Calu3 (cell line): ENCODE data around the gene SMIM20. TPM values are rescaled to one million over a fixed set of nuclear protein-coding genes. Genes with fewer than 3 reads are reported as not detected.

Source experiments
- BruUV-seq: library from RNA; stranded (reverse); fragments of 400-500 nt; replicated peaks from 2 replicates; lab custom pipeline; 2021; lab: Mats Ljungman, UMichigan
- CTCF ChIA-PET: fragments of 300-600 bp; sonication (Branson Sonifier 250); formaldehyde crosslinking; loops from one replicate; lab custom pipeline; 2022; ENCODE audit warnings: antibody characterized with exemption; lab: Charles Lee
- DNase-seq: peaks from one replicate; pipeline ENCODE4 v3.0.0; 2022
- H3K27ac Mint-ChIP-seq: one replicate; pipeline ENCODE4 v1.8.0; 2022; ENCODE audit warnings: mixed read lengths; ENCODE audit not compliant: unreplicated experiment
- H3K27me3 Mint-ChIP-seq: one replicate; pipeline ENCODE4 v1.8.0; 2022; ENCODE audit warnings: mixed read lengths; ENCODE audit not compliant: unreplicated experiment
- H3K36me3 Mint-ChIP-seq: one replicate; pipeline ENCODE4 v1.8.0; 2022; ENCODE audit warnings: mild to moderate bottlenecking, moderate library complexity, mixed read lengths; ENCODE audit not compliant: insufficient read depth, unreplicated experiment
- H3K4me1 Mint-ChIP-seq: one replicate; pipeline ENCODE4 v1.8.0; 2022; ENCODE audit warnings: mild to moderate bottlenecking, low read depth, mixed read lengths; ENCODE audit not compliant: unreplicated experiment
- H3K4me3 Mint-ChIP-seq: one replicate; pipeline ENCODE4 v1.8.0; 2022; ENCODE audit warnings: mild to moderate bottlenecking, low read depth, moderate library complexity, mixed read lengths; ENCODE audit not compliant: unreplicated experiment
- H3K9me3 Mint-ChIP-seq: one replicate; pipeline ENCODE4 v1.8.0; 2022; ENCODE audit warnings: low read depth, mixed read lengths; ENCODE audit not compliant: unreplicated experiment
- CTCF ChIP-seq: fragments of 200-600 bp; IDR thresholded peaks from one replicate; pipeline ENCODE4 v1.8.0; 2022; ENCODE audit warnings: antibody characterized with exemption; ENCODE audit not compliant: unreplicated experiment
- intact Hi-C: fragments of 100-400 bp; cut with micrococcal nuclease; formaldehyde crosslinking; loops from one replicate; pipeline ENCODE4 v1.10.0; 2022; ENCODE audit not compliant: unreplicated experiment
- total RNA-seq: library from RNA; stranded (reverse); gene quantifications from 2 replicates; pipeline ENCODE4 v1.2.3, GENCODE V29; 2022

SMIM20 gene
- total RNA-seq, 1 experiment from 2014 or later: 21.0 TPM

- DNase-seq: no peak
- Mint-ChIP-seq H3K4me3 (no peak overlapping the region), H3K27ac (no peak overlapping the region), H3K36me3 (no peaks in the 10 kb centered on the region), H3K4me1 (peaks cover 8% of the 10 kb centered on the region), H3K27me3 (peaks cover 53% of the 10 kb centered on the region), H3K9me3 (no peaks in the 10 kb centered on the region)
- CTCF ChIA-PET: no interaction called here
- no peak for TF ChIP-seq CTCF
- intact Hi-C loops: no loop called here
- no TSS peak for BruUV-seq
These were observed 35.2 kb downstream of the SMIM20 start for GRCh38 chr4:25949173-25949748.

- TF ChIP-seq CTCF: no peak
- intact Hi-C loops: no loop called here
- Mint-ChIP-seq H3K9me3 (no peaks in the 10 kb centered on the region), H3K4me1 (peaks cover 8% of the 10 kb centered on the region), H3K36me3 (no peaks in the 10 kb centered on the region), H3K27me3 (peaks cover 61% of the 10 kb centered on the region), H3K27ac (no peak overlapping the region), H3K4me3 (no peak overlapping the region)
- no peak for DNase-seq
- BruUV-seq: no TSS peak
- CTCF ChIA-PET: no interaction called here
These were observed 36.0 kb downstream of the SMIM20 start for GRCh38 chr4:25949994-25950393.

GRCh38 chr4:25950461-25951389, 36.7 kb downstream of the SMIM20 start:
- no peak for DNase-seq
- intact Hi-C loops: no loop called here
- CTCF ChIA-PET: no interaction called here
- no peaks in the 10 kb centered on the region for H3K36me3 Mint-ChIP-seq
- no peak for TF ChIP-seq CTCF
- no peak overlapping the region for H3K27ac Mint-ChIP-seq
- H3K4me3 Mint-ChIP-seq: no peak overlapping the region
- H3K9me3 Mint-ChIP-seq: no peaks in the 10 kb centered on the region
- H3K27me3 Mint-ChIP-seq: peaks cover 68% of the 10 kb centered on the region
- peaks cover 8% of the 10 kb centered on the region for H3K4me1 Mint-ChIP-seq
- BruUV-seq: no TSS peak

GRCh38 chr4:25951390-25951952, 37.5 kb downstream of the SMIM20 start:
- H3K4me1 Mint-ChIP-seq: peaks cover 8% of the 10 kb centered on the region
- H3K4me3 Mint-ChIP-seq: no peak overlapping the region
- no peak for TF ChIP-seq CTCF
- intact Hi-C loops: no loop called here
- H3K27me3 Mint-ChIP-seq: peaks cover 75% of the 10 kb centered on the region
- no peaks in the 10 kb centered on the region for H3K36me3 Mint-ChIP-seq
- no peaks in the 10 kb centered on the region for H3K9me3 Mint-ChIP-seq
- no peak for DNase-seq
- CTCF ChIA-PET: interaction anchor here (0.5 kb wide), 1 partner anchor 405 kb away, joined by 8 read pairs; no protein-coding TSS in a partner anchor
- no TSS peak for BruUV-seq
- no peak overlapping the region for H3K27ac Mint-ChIP-seq
